NB4 (cell line): ENCODE measurements around the gene SKA3.

Experiments used
- MAX ChIP-seq: IDR thresholded peaks from 2 replicates; pipeline ENCODE4 v1.6.1; 2011; ENCODE audit warnings: low read depth, low read length
- POLR2A ChIP-seq: IDR thresholded peaks from 2 replicates; pipeline ENCODE4 v1.6.1; 2011; ENCODE audit warnings: mild to moderate bottlenecking; ENCODE audit not compliant: insufficient read length; ENCODE audit errors: extremely low read depth
- TF ChIP-seq, protein P1 (sequence below): IDR thresholded peaks from one replicate; pipeline ENCODE4 v1.5.1; 2012; ENCODE audit warnings: low read depth, low read length

DNA sequence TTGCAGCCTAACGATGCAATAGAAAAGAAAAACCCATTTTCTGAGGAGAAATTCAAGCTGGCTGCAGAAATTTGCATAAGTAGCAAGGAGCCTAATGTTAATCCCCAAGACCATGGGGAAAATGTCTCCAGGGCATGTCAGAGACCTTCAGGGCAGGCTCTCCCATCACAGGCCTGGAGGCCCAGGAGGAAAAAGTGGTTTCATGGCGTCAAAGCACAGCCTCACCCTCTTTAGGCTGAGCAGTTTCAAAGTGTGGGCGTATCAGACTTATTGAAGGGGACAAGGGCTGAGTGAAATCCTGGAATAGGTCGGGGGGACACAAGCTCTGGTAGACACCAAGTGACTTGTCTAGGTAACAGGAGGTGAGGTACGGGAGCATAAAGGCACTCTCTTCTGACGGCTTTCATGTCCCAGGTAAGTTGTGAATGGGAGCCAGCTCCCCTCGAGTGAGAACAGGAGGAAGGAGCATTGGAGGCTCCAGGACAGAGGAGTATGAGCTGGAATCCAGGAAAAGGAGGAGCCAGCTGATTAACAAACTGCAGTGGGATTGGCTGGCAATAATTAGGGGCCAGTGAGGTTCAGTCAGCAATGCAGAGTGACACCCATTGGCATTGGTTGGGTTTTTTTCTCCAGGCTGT lies 35.9 kb upstream of the SKA3 start:
- TF ChIP-seq, protein P1, sequence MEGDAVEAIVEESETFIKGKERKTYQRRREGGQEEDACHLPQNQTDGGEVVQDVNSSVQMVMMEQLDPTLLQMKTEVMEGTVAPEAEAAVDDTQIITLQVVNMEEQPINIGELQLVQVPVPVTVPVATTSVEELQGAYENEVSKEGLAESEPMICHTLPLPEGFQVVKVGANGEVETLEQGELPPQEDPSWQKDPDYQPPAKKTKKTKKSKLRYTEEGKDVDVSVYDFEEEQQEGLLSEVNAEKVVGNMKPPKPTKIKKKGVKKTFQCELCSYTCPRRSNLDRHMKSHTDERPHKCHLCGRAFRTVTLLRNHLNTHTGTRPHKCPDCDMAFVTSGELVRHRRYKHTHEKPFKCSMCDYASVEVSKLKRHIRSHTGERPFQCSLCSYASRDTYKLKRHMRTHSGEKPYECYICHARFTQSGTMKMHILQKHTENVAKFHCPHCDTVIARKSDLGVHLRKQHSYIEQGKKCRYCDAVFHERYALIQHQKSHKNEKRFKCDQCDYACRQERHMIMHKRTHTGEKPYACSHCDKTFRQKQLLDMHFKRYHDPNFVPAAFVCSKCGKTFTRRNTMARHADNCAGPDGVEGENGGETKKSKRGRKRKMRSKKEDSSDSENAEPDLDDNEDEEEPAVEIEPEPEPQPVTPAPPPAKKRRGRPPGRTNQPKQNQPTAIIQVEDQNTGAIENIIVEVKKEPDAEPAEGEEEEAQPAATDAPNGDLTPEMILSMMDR = no peak
- no peak for TF ChIP-seq MAX
- no peak for TF ChIP-seq POLR2A
